ENCODE data around the gene EIF3D.

EIF3D gene

GRCh38 chr22:36528795-36529751 is at the start of gene EIF3D:
EIF3D (minus strand) TSS chr22:36529166; CDS start chr22:36526121, 3,045 bp downstream.
- in situ Hi-C loops (cut with MboI; ENCODE audit: low sequenced_read_pairs) = loop anchor here (25.0 kb wide), 2 partner anchors 458 to 933 kb away; no protein-coding TSS in a partner anchor

GRCh38 chr22:36578619-36579018 is 49.7 kb upstream of the EIF3D start:
- in situ Hi-C loops (cut with MboI; ENCODE audit: low sequenced_read_pairs) = no loop called here

DNA sequence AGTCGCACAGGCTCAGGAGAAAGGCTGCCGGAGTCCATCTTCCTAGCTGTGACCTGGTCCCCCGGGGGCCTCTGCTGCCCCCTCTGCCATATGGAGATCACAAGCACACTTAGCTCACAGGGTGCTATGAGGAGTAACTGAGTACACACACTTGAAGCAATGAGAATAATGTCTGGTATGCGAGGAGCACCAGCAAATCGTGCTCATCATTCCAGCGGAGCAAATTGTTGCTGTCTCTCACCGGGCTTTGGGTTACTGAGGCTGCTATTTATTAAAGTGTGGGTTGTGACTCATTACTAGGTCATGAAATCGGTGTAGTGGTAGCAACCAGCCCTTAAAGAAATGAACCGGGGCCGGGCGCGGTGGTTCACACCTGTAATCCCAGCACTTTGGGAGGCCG is 48.1 kb upstream of the EIF3D start:
- in situ Hi-C loops (cut with MboI; ENCODE audit: low sequenced_read_pairs) = no loop called here

DNA sequence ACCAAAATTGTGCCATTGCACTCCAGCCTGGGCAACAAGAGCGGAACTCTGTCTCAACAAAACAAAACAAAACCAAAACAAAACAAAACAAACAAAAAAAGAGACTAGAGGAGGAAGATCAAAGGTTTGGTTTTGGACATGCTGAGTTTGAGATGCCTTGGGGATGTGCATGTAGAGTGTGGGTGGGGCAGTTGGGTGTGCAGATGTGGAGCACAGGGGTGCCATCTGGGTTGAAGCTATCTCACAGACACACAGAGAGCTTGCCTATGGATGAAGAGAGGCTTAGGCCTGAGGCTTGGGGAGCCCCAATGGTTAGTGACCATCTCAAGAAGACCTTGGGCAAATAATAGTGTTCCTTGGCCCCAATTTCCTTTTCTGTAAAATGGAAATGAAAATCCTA is 45.8 kb upstream of the EIF3D start:
- in situ Hi-C loops (cut with MboI; ENCODE audit: low sequenced_read_pairs) = no loop called here

GRCh38 chr22:36573815-36574363 is 44.9 kb upstream of the EIF3D start:
- in situ Hi-C loops (cut with MboI; ENCODE audit: low sequenced_read_pairs) = no loop called here

GRCh38 chr22:36571991-36572390 is 43.0 kb upstream of the EIF3D start:
- in situ Hi-C loops (cut with MboI; ENCODE audit: low sequenced_read_pairs) = no loop called here

GRCh38 chr22:36569999-36570398 is 41.0 kb upstream of the EIF3D start:
- in situ Hi-C loops (cut with MboI; ENCODE audit: low sequenced_read_pairs) = no loop called here

GRCh38 chr22:36568846-36569245 is 39.9 kb upstream of the EIF3D start:
- in situ Hi-C loops (cut with MboI; ENCODE audit: low sequenced_read_pairs) = no loop called here

GRCh38 chr22:36566720-36567119 is 37.8 kb upstream of the EIF3D start:
- in situ Hi-C loops (cut with MboI; ENCODE audit: low sequenced_read_pairs) = no loop called here

GRCh38 chr22:36565686-36566085 is 36.7 kb upstream of the EIF3D start:
- in situ Hi-C loops (cut with MboI; ENCODE audit: low sequenced_read_pairs) = no loop called here

- in situ Hi-C loops (cut with MboI; ENCODE audit: low sequenced_read_pairs) = no loop called here
Measured at GRCh38 chr22:36565159-36565507, 36.2 kb upstream of the EIF3D start.

GRCh38 chr22:36564422-36565158 is 35.6 kb upstream of the EIF3D start:
- in situ Hi-C loops (cut with MboI; ENCODE audit: low sequenced_read_pairs) = no loop called here

DNA sequence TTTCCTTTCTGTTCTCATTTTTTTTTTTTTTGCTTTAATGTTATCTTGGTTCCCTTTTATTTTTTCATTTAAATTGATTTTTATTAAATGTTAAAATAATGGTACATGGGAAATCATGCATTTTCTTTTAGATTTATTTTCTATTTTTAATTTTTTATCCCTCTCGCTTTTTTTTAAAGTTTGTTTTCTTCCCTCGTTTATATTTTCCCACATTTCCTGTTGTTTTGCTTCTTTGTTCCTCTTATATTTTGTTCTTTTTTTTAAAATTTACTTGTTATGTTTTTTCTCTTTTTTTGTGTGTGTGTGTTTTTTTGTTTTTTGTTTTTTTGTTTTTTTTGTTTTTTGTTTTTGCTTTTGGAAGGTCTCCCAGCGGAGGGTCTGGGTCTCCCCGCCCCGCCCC is 34.9 kb upstream of the EIF3D start:
- in situ Hi-C loops (cut with MboI; ENCODE audit: low sequenced_read_pairs) = no loop called here

DNA sequence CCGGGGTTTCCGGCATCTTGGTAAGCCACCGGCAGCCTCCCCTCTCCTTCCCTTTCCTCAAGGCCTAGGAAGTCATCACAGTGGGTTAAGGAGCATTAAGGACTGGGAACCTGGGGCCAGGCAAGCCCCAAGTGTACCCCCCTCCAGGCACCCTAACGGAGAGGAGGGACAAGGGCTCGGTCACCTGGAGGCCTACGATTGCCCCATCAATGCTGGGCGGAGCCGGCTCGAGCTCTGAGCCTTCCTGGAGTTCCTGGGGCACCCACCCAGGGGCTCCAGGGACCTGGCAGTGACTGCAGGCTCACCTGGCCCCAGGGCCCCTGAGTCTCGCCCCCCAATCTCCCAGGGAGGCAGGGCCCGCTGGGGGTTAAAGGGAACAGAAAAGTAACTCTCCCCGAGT is 34.5 kb upstream of the EIF3D start:
- in situ Hi-C loops (cut with MboI; ENCODE audit: low sequenced_read_pairs) = no loop called here

GRCh38 chr22:36563001-36563400 is 34.0 kb upstream of the EIF3D start:
- in situ Hi-C loops (cut with MboI; ENCODE audit: low sequenced_read_pairs) = no loop called here

DNA sequence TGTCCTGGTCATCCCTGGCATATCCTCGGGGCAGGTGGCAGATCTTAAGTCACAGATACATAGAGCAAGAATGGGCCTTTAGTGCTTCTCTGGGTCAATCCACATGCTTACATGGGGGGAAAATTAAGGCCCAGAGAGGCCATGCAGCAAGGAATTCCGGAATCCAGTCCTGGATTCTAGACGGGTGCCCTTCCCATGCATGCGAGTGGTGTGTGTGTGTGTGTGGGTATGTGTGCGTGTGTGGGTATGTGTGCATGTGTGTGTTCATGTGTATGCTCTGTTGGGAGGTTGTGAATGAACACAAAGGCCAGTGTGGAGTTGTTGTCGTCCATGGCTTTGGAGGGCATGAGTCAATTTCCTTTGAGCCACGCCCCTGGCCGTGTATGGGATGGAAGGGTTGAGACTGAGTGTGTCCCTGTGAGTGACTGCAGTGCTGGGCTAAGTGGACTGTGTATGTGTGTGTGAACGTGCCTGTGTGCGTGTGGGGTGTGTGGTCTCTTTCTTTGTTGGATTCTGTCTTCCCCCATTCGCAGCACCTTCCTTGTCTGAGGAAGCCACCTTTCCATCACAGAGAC is 33.4 kb upstream of the EIF3D start:
- in situ Hi-C loops (cut with MboI; ENCODE audit: low sequenced_read_pairs) = no loop called here

GRCh38 chr22:36561291-36561811 is 32.4 kb upstream of the EIF3D start:
- in situ Hi-C loops (cut with MboI; ENCODE audit: low sequenced_read_pairs) = no loop called here

GRCh38 chr22:36560001-36560400 is 31.0 kb upstream of the EIF3D start:
- in situ Hi-C loops (cut with MboI; ENCODE audit: low sequenced_read_pairs) = no loop called here

- in situ Hi-C loops (cut with MboI; ENCODE audit: low sequenced_read_pairs) = no loop called here
Measured at GRCh38 chr22:36554098-36554497, 25.1 kb upstream of the EIF3D start.

DNA sequence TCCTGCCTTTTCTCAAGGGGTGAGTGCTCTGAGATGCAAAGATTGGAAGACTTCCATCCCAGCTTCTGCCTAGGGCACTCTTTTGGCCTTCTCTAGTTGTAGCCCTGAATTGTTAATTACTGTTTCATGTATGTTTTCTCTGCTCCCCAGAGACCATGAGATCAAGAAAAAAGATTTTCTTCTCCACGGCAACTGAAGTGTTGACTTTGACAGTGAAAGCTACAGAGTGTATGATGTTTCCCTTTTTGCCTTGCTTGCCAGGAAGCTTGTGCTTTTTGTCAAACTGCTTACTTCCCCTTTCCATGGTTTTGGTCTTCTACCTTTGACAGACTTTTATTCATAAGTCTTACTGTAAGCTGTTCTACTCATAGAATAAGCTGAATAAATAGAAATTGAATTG is 23.3 kb upstream of the EIF3D start:
- in situ Hi-C loops (cut with MboI; ENCODE audit: low sequenced_read_pairs) = no loop called here
